A549 (cell line): ENCODE data around the gene ATRN.

Experiments
- CBX2 ChIP-seq: fragments of 200-600 bp; sonication (generic); IDR thresholded peaks from 2 replicates; pipeline ENCODE4 v1.6.1; 2016; ENCODE audit warnings: low read depth, mild to moderate bottlenecking, borderline replicate concordance
- CHD2 ChIP-seq: fragments of 150-350 bp; IDR thresholded peaks from 2 replicates; pipeline ENCODE4 v1.6.1; 2014; ENCODE audit warnings: low read length; ENCODE audit not compliant: partially characterized antibody
- EP300 ChIP-seq, 2 experiments: fragments of >200 bp; sonication (Bioruptor Twin); formaldehyde crosslinking; IDR thresholded peaks; 2 replicates in 1 of 2; 3 replicates in 1 of 2; pipeline ENCODE4 v1.6.1; 2016 to 2017
- POLR2A ChIP-seq: IDR thresholded peaks from 2 replicates; pipeline ENCODE4 v1.6.1; 2012; ENCODE audit warnings: mild to moderate bottlenecking, low read length
- TF ChIP-seq, protein P1 (sequence below): fragments of >200 bp; sonication (Bioruptor Twin); formaldehyde crosslinking; IDR thresholded peaks from 3 replicates; pipeline ENCODE4 v1.5.1; 2016
- TF ChIP-seq, protein P2 (sequence below): IDR thresholded peaks from 2 replicates; pipeline ENCODE4 v1.6.1; 2012

DNA sequence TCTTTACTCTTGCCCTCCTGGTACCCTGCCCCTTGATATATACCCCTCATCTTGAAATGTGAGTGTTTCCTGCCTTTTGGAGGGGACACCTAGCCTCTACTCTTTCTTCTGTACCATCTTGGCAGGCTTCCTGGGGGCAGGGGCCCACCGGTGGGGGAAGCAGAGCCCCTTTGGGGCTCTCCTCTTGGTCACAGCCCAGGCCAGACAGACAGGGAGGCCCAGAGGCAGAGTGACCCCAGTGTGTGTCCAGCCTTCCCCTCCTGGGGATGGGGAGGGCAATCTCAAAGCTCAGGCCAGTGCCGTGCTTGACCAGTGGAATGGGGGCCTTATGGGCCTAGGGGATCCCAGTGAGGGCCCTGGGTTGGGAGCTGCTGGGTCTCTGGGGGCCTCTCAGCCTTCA, 207.4 kb downstream of the ATRN start:
- TF ChIP-seq POLR2A (no peak), CBX2 (no peak), CHD2 (no peak), EP300 (IDR thresholded peaks at IDR 0.05) (no peak)
- TF ChIP-seq, protein P1, sequence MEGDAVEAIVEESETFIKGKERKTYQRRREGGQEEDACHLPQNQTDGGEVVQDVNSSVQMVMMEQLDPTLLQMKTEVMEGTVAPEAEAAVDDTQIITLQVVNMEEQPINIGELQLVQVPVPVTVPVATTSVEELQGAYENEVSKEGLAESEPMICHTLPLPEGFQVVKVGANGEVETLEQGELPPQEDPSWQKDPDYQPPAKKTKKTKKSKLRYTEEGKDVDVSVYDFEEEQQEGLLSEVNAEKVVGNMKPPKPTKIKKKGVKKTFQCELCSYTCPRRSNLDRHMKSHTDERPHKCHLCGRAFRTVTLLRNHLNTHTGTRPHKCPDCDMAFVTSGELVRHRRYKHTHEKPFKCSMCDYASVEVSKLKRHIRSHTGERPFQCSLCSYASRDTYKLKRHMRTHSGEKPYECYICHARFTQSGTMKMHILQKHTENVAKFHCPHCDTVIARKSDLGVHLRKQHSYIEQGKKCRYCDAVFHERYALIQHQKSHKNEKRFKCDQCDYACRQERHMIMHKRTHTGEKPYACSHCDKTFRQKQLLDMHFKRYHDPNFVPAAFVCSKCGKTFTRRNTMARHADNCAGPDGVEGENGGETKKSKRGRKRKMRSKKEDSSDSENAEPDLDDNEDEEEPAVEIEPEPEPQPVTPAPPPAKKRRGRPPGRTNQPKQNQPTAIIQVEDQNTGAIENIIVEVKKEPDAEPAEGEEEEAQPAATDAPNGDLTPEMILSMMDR = no peak
- TF ChIP-seq, protein P2, sequence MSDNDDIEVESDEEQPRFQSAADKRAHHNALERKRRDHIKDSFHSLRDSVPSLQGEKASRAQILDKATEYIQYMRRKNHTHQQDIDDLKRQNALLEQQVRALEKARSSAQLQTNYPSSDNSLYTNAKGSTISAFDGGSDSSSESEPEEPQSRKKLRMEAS = no peak
